Aorta (tissue), 5 donors: ENCODE measurements around the gene CLDN6. TPM values are rescaled to one million over a fixed set of nuclear protein-coding genes. Genes with fewer than 3 reads are reported as not detected.

Source experiments
- ATAC-seq: fragments of 200-7000 bp; cut with Tn5 transposase; one replicate; pipeline ENCODE4 v1.9.1; 2022; ENCODE audit warnings: moderate library complexity; ENCODE audit not compliant: low FRiP score
- DNase-seq, 2 donors: peaks; one replicate each; pipeline ENCODE4 v3.0.0-alpha.2; 2020
- H3K27ac ChIP-seq, 2 donors: one replicate each; pipeline ENCODE4 v1.5.1; 2013; ENCODE audit warnings: low read length in 2 of 2, mild to moderate bottlenecking in 2 of 2, moderate library complexity in 2 of 2, control low read depth in 1 of 2, inconsistent platforms in 1 of 2, low read depth in 1 of 2
- H3K27me3 ChIP-seq, 2 donors: one replicate each; pipeline ENCODE4 v1.6.1; 2013; ENCODE audit warnings: control low read depth in 1 of 2, low read length in 1 of 2, mild to moderate bottlenecking in 1 of 2, moderate library complexity in 1 of 2; ENCODE audit not compliant: insufficient read depth in 2 of 2, control insufficient read depth in 1 of 2
- H3K36me3 ChIP-seq, 2 donors: one replicate each; pipeline ENCODE4 v1.6.1; 2013; ENCODE audit warnings: control low read depth in 1 of 2, low read length in 1 of 2, mild to moderate bottlenecking in 1 of 2; ENCODE audit not compliant: insufficient read depth in 2 of 2, control insufficient read depth in 1 of 2
- H3K4me1 ChIP-seq, 2 donors: one replicate each; pipeline ENCODE4 v1.6.1; 2013; ENCODE audit warnings: low read length in 2 of 2, control low read depth in 1 of 2, mild to moderate bottlenecking in 1 of 2, moderate library complexity in 1 of 2; ENCODE audit not compliant: insufficient read depth in 2 of 2, control insufficient read depth in 1 of 2
- H3K4me3 ChIP-seq, 2 donors: one replicate each; pipeline ENCODE4 v1.5.1; 2013; ENCODE audit warnings: low read length in 2 of 2, control low read depth in 1 of 2, mild to moderate bottlenecking in 1 of 2
- H3K9me3 ChIP-seq: one replicate; pipeline ENCODE4 v1.6.1; 2013; ENCODE audit warnings: mild to moderate bottlenecking, low read length; ENCODE audit not compliant: control insufficient read depth
- WGBS, 2 donors: extraction: QIAGEN DNeasy Blood & Tissue Kit; methylation state at CpG; one replicate each; pipeline ENCODE4 v1.1.7; 2013; 5-methylcytosine and 5-hydroxymethylcytosine counted together
- intact Hi-C, 2 donors: fragments of 100-400 bp; cut with DNase I; formaldehyde crosslinking; loops; one replicate each; pipeline versions ENCODE4 v1.14.2 to v1.15.0; 2022
- polyA plus RNA-seq, 2 donors: library from polyadenylated mRNA; stranded (reverse); fragments of 200-250 nt; gene quantifications; one replicate each; pipeline ENCODE4 v1.2.3, GENCODE V29; 2013
- total RNA-seq, 2 donors: library from RNA; stranded (reverse); fragmentation: NEBNext Ultra II Directional; extraction: Animal tissue kit (Norgen Biotek cat#: 25700); gene quantifications; one replicate each; pipeline ENCODE4 v1.2.1, GENCODE V29; 2021
- donor health status: healthy with polysubstance abuse.
- donor health status: Bipolar disorder and iron deficiency.
- donor health status: DM: no; HTN: no; CAD: no.
- donor health status: DM: no; HTN: no; CAD: no.
- donor health status: DM: yes; HTN: yes; CAD: no.

Gene CLDN6
- total and polyA plus RNA-seq, 4 donors, result not detected

DNA sequence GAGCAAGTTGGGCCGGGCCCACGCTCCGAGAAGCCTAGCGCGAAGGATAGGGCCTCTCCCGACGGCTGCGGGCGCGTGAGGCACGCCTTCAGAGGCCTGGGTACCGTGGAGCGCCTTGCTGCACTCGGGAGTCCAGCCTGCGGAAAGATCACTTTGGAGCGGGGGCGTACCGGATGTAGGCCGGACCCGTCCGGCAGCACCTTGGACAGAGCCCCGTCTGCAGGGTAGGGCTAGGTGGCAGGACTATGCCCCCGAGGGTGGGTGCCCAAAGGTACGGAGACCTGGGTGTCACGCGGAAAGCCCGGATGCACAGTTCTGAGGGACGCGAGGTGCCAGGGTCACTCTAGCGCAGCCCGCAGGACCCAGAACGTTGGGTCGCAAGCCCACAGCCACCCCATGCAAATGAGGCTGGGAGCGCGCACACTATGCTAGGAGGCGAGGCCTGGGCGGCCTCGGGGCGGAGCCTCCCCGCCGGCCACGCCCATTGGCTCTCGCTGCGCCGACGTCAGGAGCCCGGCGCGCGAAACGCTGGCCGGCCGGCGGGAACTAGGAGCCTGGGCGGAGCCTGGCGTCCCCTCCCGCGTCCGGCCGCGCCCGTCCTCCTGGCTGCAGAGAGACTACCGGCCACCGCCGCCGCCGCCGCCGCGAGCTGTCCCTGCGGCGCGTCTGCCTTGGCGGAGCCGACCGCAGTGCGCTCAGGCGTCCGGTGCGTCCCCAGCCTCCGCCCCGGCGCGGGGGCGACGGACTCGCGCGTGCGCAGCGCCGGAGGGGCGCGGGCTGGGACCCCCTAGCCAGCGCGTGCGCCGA, 49.0 kb downstream of the CLDN6 start, which contains the start of gene PAQR4:
Gene PAQR4 (plus strand): TSS at position 611 of the 807 bp plus-strand sequence. CDS start 327 bp downstream, outside the sequence.
- Histone ChIP-seq H3K27ac (no peak within 1 kb of the TSS), H3K36me3 (no peaks in the 10 kb centered on the region), H3K9me3 (no peaks in the 10 kb centered on the region), H3K27me3 (no peaks in the 10 kb centered on the region), H3K4me1 (no peaks in the 10 kb centered on the region), H3K4me3 (peak within 1 kb of the TSS; percentile 13 to 46)
- DNase-seq, result peak; percentile 89 to 94
- intact Hi-C loops, result no loop called here
- peak; percentile 93 for ATAC-seq
- 1% methylated on average over 69 to 98 of the region's 98 CpGs for WGBS, 2 donors

DNA sequence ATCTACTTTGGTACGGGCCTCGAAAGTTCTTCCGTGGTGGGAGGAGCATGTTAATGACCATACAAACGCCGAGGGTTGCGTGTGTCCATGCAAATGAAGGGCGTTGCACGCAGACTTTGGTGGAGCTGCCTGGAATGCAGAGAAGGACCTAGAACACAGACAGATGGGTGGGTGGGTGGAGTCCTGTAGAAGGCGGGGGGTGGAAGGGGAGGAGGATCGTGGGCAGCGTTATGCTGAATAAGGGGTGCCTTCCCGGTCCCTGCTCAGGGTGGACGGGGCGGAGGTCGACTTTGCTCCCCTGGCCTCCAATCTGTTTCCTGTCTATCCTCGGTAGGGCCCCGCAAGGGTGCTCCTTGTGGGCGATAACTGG, 49.6 kb downstream of the CLDN6 start:
- DNase-seq (peak in 1 of 2 donors; percentile 53), ATAC-seq (no peak)
- Histone ChIP-seq H3K4me1 (no peaks in the 10 kb centered on the region), H3K9me3 (no peaks in the 10 kb centered on the region), H3K27me3 (no peaks in the 10 kb centered on the region), H3K27ac (no peak overlapping the region), H3K4me3 (no peak overlapping the region), H3K36me3 (no peaks in the 10 kb centered on the region)
- WGBS, 2 donors, result 18% methylated on average over 18 of the region's 18 CpGs
- intact Hi-C loops, result no loop called here

DNA sequence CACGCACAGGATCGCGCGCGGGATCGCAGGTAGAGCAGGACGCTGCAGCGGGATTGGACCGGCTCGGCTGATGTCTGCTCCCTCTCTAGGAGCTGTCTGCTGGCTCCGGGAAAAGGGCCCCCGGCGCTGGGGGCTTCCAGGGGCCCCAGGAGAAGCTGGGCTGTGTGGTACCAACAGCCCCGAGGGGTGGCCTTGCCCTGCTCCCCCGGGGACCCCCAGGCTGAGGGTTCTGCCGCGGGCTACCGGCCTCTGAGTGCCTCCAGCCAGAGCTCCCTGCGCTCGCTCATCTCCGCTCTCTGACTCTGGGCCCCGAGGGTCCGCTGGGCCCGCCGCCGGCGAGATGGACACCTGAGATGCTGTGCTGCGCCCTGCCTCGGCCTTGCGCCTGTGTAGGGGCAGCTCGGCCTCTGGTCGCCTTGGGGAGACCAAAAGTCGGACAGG, 50.2 kb downstream of the CLDN6 start:
- ATAC-seq, result no peak
- peak in 1 of 2 donors; percentile 47 for DNase-seq
- H3K4me1 ChIP-seq, result no peaks in the 10 kb centered on the region
- no peak overlapping the region for H3K4me3 ChIP-seq
- no peak overlapping the region for H3K27ac ChIP-seq
- no peaks in the 10 kb centered on the region for H3K36me3 ChIP-seq
- H3K27me3 ChIP-seq, result no peaks in the 10 kb centered on the region
- 50 to 55% methylated on average over 19 to 33 of the region's 33 CpGs for WGBS, 2 donors
- no peaks in the 10 kb centered on the region for H3K9me3 ChIP-seq
- intact Hi-C loops, result no loop called here

DNA sequence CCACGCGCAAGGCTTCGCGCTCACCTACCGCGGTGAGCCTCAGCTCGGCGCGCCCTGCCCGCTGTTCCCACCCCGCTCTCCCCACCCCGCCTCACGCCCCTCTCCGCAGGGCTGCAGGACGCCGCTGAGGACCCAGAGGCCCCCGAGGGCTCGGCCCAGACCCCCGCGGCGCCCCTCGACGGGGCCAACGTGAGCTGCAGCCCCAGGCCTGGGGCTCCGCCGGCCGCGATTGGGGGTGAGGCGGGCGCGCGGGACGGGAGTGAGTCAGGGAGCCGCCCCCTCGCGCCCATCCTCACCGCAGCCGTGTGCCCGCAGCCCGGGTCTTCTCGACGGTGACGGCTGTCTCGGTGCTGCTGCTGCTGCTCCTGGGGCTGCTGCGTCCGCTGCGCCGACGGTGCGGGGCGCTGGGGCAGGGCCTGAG, 50.8 kb downstream of the CLDN6 start:
- Histone ChIP-seq H3K4me3 (no peak overlapping the region), H3K36me3 (no peaks in the 10 kb centered on the region), H3K9me3 (no peaks in the 10 kb centered on the region), H3K27ac (no peak overlapping the region), H3K4me1 (no peaks in the 10 kb centered on the region), H3K27me3 (no peaks in the 10 kb centered on the region)
- intact Hi-C loops, result no loop called here
- ATAC-seq, result no peak
- no peak for DNase-seq
- 8% methylated on average over 34 to 51 of the region's 51 CpGs for WGBS, 2 donors

DNA sequence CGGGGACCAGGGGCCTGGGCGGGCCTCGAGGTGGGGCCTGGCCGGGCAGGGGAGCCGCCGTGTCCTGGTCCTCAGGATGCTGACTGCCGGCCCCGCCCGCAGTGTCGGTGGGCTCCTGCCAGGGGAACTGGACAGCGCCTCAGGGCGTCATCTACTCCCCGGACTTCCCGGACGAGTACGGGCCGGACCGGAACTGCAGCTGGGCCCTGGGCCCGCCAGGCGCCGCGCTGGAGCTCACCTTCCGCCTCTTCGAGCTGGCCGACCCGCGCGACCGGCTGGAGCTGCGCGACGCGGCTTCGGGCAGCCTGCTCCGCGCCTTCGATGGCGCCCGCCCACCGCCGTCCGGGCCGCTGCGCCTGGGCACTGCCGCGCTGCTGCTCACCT, 51.2 kb downstream of the CLDN6 start:
- H3K9me3 ChIP-seq, result no peaks in the 10 kb centered on the region
- no peaks in the 10 kb centered on the region for H3K36me3 ChIP-seq
- no peaks in the 10 kb centered on the region for H3K4me1 ChIP-seq
- WGBS, 2 donors, result 3% methylated on average over 31 to 46 of the region's 46 CpGs
- H3K27me3 ChIP-seq, result no peaks in the 10 kb centered on the region
- H3K27ac ChIP-seq, result no peak overlapping the region
- intact Hi-C loops, result no loop called here
- ATAC-seq (no peak), DNase-seq (peak in 1 of 2 donors; percentile 53)
- H3K4me3 ChIP-seq, result no peak overlapping the region

DNA sequence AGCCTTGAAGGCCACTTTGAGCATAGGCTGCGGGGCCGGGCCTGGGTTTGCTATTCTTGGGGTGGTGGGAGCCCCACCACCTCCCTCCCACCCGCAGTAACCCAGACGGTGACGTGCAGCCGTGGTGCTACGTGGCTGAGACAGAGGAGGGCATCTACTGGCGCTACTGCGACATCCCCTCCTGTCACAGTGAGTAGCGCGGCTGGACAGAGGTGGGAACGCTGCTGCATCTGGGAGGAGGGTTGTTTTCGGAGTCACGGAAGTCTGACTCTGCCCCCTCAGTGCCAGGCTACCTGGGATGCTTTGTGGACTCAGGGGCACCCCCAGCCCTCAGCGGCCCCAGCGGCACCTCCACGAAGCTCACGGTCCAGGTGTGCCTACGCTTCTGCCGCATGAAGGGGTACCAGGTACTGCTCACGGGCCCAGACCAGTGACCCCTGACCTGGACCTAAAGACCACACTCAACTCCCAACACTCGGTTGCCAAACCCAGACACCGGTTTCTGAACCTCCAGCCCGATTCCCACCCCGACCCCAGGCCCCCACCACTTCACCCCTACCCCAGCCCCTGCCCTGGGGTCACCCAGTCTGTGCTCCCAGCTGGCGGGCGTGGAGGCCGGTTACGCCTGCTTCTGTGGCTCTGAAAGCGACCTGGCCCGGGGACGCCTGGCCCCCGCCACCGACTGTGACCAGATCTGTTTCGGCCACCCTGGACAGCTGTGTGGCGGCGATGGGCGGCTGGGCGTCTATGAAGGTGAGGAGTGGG, 51.8 kb downstream of the CLDN6 start:
- H3K36me3 ChIP-seq, result no peaks in the 10 kb centered on the region
- no peaks in the 10 kb centered on the region for H3K4me1 ChIP-seq
- no peak overlapping the region for H3K4me3 ChIP-seq
- ATAC-seq (no peak), DNase-seq (no peak)
- intact Hi-C loops, result no loop called here
- H3K27me3 ChIP-seq, result no peaks in the 10 kb centered on the region
- no peak overlapping the region for H3K27ac ChIP-seq
- 55 to 57% methylated on average over 39 of the region's 39 CpGs for WGBS, 2 donors
- no peaks in the 10 kb centered on the region for H3K9me3 ChIP-seq

Other genes with a start within 250 kb of the CLDN6 start
- 100 to 1,000 TPM; 146 to 174 TPM for gene ELOB, start 240.9 kb downstream of the CLDN6 start, total RNA-seq
- gene ELOB, start 240.9 kb downstream of the CLDN6 start, polyA plus RNA-seq, result 100 to 1,000 TPM; 368 to 843 TPM
- not detected for gene PRSS33, start 230.6 kb downstream of the CLDN6 start, total RNA-seq
- gene PRSS33, start 230.6 kb downstream of the CLDN6 start, polyA plus RNA-seq, result under 1 TPM in 1 of 2 donors, not detected in 1; 0.08 TPM
- gene PRSS41, start 219.7 kb downstream of the CLDN6 start, total RNA-seq, result not detected
- gene PRSS41, start 219.7 kb downstream of the CLDN6 start, polyA plus RNA-seq, result not detected
- gene PRSS21, start 200.9 kb downstream of the CLDN6 start, total RNA-seq, result not detected
- not detected for gene PRSS21, start 200.9 kb downstream of the CLDN6 start, polyA plus RNA-seq
- under 1 TPM in 1 of 2 donors, not detected in 1; 0.48 TPM for gene ZG16B, start 187.9 kb downstream of the CLDN6 start, total RNA-seq
- gene ZG16B, start 187.9 kb downstream of the CLDN6 start, polyA plus RNA-seq, result 1 to 10 TPM in 1 of 2 donors, not detected in 1; 4.8 TPM
- not detected for gene PRSS22, start 160.0 kb downstream of the CLDN6 start, total RNA-seq
- gene PRSS22, start 160.0 kb downstream of the CLDN6 start, polyA plus RNA-seq, result 1 to 10 TPM in 1 of 2 donors, under 1 TPM in 1; 0.31 to 1.5 TPM
- gene FLYWCH2, start 135.0 kb downstream of the CLDN6 start, total RNA-seq, result 10 to 100 TPM; 11.5 to 14.6 TPM
- gene FLYWCH2, start 135.0 kb downstream of the CLDN6 start, polyA plus RNA-seq, result 10 to 100 TPM; 18.8 to 32.6 TPM
- 10 to 100 TPM; 40.6 to 72.4 TPM for gene FLYWCH1, start 106.3 kb downstream of the CLDN6 start, total RNA-seq
- gene FLYWCH1, start 106.3 kb downstream of the CLDN6 start, polyA plus RNA-seq, result 100 to 1,000 TPM in 1 of 2 donors, 10 to 100 TPM in 1; 24.2 to 103 TPM
- gene KREMEN2, start 53.9 kb downstream of the CLDN6 start, total RNA-seq, result not detected
- not detected for gene KREMEN2, start 53.9 kb downstream of the CLDN6 start, polyA plus RNA-seq
- 1 to 10 TPM; 4.0 to 5.7 TPM for gene PAQR4, start 48.8 kb downstream of the CLDN6 start, total RNA-seq
- gene PAQR4, start 48.8 kb downstream of the CLDN6 start, polyA plus RNA-seq, result 1 to 10 TPM; 1.5 to 2.6 TPM
- 1 to 10 TPM; 1.5 to 2.4 TPM for gene PKMYT1, start 37.7 kb downstream of the CLDN6 start, total RNA-seq
- gene PKMYT1, start 37.7 kb downstream of the CLDN6 start, polyA plus RNA-seq, result 1 to 10 TPM; 1.1 to 2.4 TPM
- gene CLDN9, start 5.3 kb downstream of the CLDN6 start, total RNA-seq, result under 1 TPM in 1 of 2 donors, not detected in 1; 0.18 TPM
- under 1 TPM in 1 of 2 donors, not detected in 1; 0.20 TPM for gene CLDN9, start 5.3 kb downstream of the CLDN6 start, polyA plus RNA-seq
- 100 to 1,000 TPM in 1 of 2 donors, 10 to 100 TPM in 1; 60.4 to 271 TPM for gene TNFRSF12A, start 2.2 kb upstream of the CLDN6 start, total RNA-seq
- gene TNFRSF12A, start 2.2 kb upstream of the CLDN6 start, polyA plus RNA-seq, result 100 to 1,000 TPM in 1 of 2 donors, 10 to 100 TPM in 1; 84.9 to 107 TPM
- 10 to 100 TPM; 88.5 to 99.7 TPM for gene HCFC1R1, start 5.8 kb upstream of the CLDN6 start, total RNA-seq
- 100 to 1,000 TPM; 299 to 303 TPM for gene HCFC1R1, start 5.8 kb upstream of the CLDN6 start, polyA plus RNA-seq
- 10 to 100 TPM; 18.9 to 29.8 TPM for gene THOC6, start 5.9 kb upstream of the CLDN6 start, total RNA-seq
- 10 to 100 TPM; 18.5 to 60.6 TPM for gene THOC6, start 5.9 kb upstream of the CLDN6 start, polyA plus RNA-seq
- gene BICDL2, start 18.8 kb upstream of the CLDN6 start, total RNA-seq, result under 1 TPM; 0.10 to 0.18 TPM
- 1 to 10 TPM in 1 of 2 donors, under 1 TPM in 1; 0.05 to 3.6 TPM for gene BICDL2, start 18.8 kb upstream of the CLDN6 start, polyA plus RNA-seq
- 10 to 100 TPM in 1 of 2 donors, 1 to 10 TPM in 1; 3.2 to 11.4 TPM for gene MMP25, start 28.4 kb upstream of the CLDN6 start, total RNA-seq
- gene MMP25, start 28.4 kb upstream of the CLDN6 start, polyA plus RNA-seq, result under 1 TPM; 0.36 to 0.75 TPM
- 10 to 100 TPM; 30.2 to 71.6 TPM for gene IL32, start 47.5 kb upstream of the CLDN6 start, total RNA-seq
- 100 to 1,000 TPM in 1 of 2 donors, 10 to 100 TPM in 1; 18.2 to 137 TPM for gene IL32, start 47.5 kb upstream of the CLDN6 start, polyA plus RNA-seq
- not detected for gene ZSCAN10, start 81.1 kb upstream of the CLDN6 start, total RNA-seq
- gene ZSCAN10, start 81.1 kb upstream of the CLDN6 start, polyA plus RNA-seq, result not detected
- 10 to 100 TPM in 1 of 2 donors, 1 to 10 TPM in 1; 7.1 to 10.0 TPM for gene ZNF205, start 94.4 kb upstream of the CLDN6 start, total RNA-seq
- gene ZNF205, start 94.4 kb upstream of the CLDN6 start, polyA plus RNA-seq, result 10 to 100 TPM in 1 of 2 donors, 1 to 10 TPM in 1; 8.9 to 36.6 TPM
- 1 to 10 TPM; 8.0 to 8.6 TPM for gene ZNF213, start 116.8 kb upstream of the CLDN6 start, total RNA-seq
- gene ZNF213, start 116.8 kb upstream of the CLDN6 start, polyA plus RNA-seq, result 1 to 10 TPM; 2.3 to 5.6 TPM
- gene OR1F1, start 170.0 kb upstream of the CLDN6 start, total RNA-seq, result not detected
- not detected for gene OR1F1, start 170.0 kb upstream of the CLDN6 start, polyA plus RNA-seq
- gene ZNF200, start 217.0 kb upstream of the CLDN6 start, total RNA-seq, result 1 to 10 TPM; 7.4 to 8.1 TPM
- gene ZNF200, start 217.0 kb upstream of the CLDN6 start, polyA plus RNA-seq, result 1 to 10 TPM; 4.0 to 4.5 TPM
- 1 to 10 TPM; 2.9 to 4.5 TPM for gene MEFV, start 238.4 kb upstream of the CLDN6 start, total RNA-seq
- gene MEFV, start 238.4 kb upstream of the CLDN6 start, polyA plus RNA-seq, result 1 to 10 TPM in 1 of 2 donors, under 1 TPM in 1; 0.20 to 1.6 TPM